PC-3 (cell line): ENCODE measurements around the gene CNTNAP2. TPM values are rescaled to one million over a fixed set of nuclear protein-coding genes. Genes with fewer than 3 reads are reported as not detected.

ENCODE experiments used
- ATAC-seq: fragments of 200-7000 bp; cut with Tn5 transposase; 2 replicates; pipeline ENCODE4 v1.9.1; 2020; ENCODE audit warnings: mild to moderate bottlenecking, moderate library complexity
- Bru-seq: library from RNA; stranded (reverse); fragments of 400-500 nt; gene quantifications from one replicate; lab custom pipeline; 2021; lab: Mats Ljungman, UMichigan
- BruChase-seq, 2 experiments: library from RNA; stranded (reverse); fragments of 400-500 nt; gene quantifications; one replicate each; lab custom pipeline; 2021; lab: Mats Ljungman, UMichigan
- BruUV-seq: library from RNA; stranded (reverse); fragments of 400-500 nt; replicated peaks from 2 replicates; lab custom pipeline; 2021; lab: Mats Ljungman, UMichigan
- CTCF ChIA-PET: fragments of 300-600 bp; sonication (Branson Sonifier 250); formaldehyde crosslinking; loops from one replicate; lab custom pipeline; 2022; ENCODE audit warnings: antibody characterized with exemption; lab: Charles Lee
- POLR2A ChIA-PET: fragments of 300-600 bp; sonication (Branson Sonifier 250); formaldehyde crosslinking; loops from one replicate; lab custom pipeline; 2022; ENCODE audit warnings: antibody characterized with exemption; ENCODE audit not compliant: unreplicated experiment; lab: Charles Lee
- DNase-seq: peaks from one replicate; pipeline ENCODE4 v3.0.0-alpha.2; 2015
- H2AFZ ChIP-seq: fragments of 300-600 bp; sonication (generic); 2 replicates; pipeline ENCODE4 v1.6.0; 2016; ENCODE audit warnings: antibody characterized with exemption, low read length
- H3F3A ChIP-seq: fragments of 300-600 bp; sonication (generic); one replicate; pipeline ENCODE4 v1.6.0; 2017; ENCODE audit warnings: antibody characterized with exemption, low read length, control low read depth, mild to moderate bottlenecking; ENCODE audit not compliant: unreplicated experiment
- H3K27ac ChIP-seq: fragments of 300-600 bp; sonication (generic); 2 replicates; pipeline ENCODE4 v1.5.1; 2016; ENCODE audit warnings: mild to moderate bottlenecking, low read length
- H3K27me3 ChIP-seq: fragments of 300-600 bp; sonication (generic); 2 replicates; pipeline ENCODE4 v1.6.1; 2016; ENCODE audit warnings: low read length, mixed read lengths
- H3K36me3 ChIP-seq: fragments of 300-600 bp; sonication (generic); 2 replicates; pipeline ENCODE4 v1.6.1; 2016; ENCODE audit warnings: low read depth, mixed run types, low read length, mixed read lengths
- H3K4me1 ChIP-seq: fragments of 300-600 bp; sonication (generic); 2 replicates; pipeline ENCODE4 v1.5.1; 2016; ENCODE audit warnings: low read length; ENCODE audit not compliant: insufficient read depth
- H3K4me2 ChIP-seq: fragments of 300-600 bp; sonication (generic); 2 replicates; pipeline ENCODE4 v1.6.0; 2016; ENCODE audit warnings: low read length
- H3K4me3 ChIP-seq: fragments of 300-600 bp; sonication (generic); 2 replicates; pipeline ENCODE4 v1.5.1; 2016; ENCODE audit warnings: mild to moderate bottlenecking, low read length, mixed read lengths
- H3K79me2 ChIP-seq: fragments of 300-600 bp; sonication (generic); 2 replicates; pipeline ENCODE4 v1.6.1; 2017; ENCODE audit warnings: low read length, mixed read lengths
- H3K9ac ChIP-seq: fragments of 300-600 bp; sonication (generic); 2 replicates; pipeline ENCODE4 v1.6.0; 2016; ENCODE audit warnings: mild to moderate bottlenecking, low read length
- H3K9me2 ChIP-seq: fragments of 300-600 bp; sonication (generic); replicated peaks from 2 replicates; pipeline ENCODE4 v1.6.1; 2016; ENCODE audit warnings: mixed run types, low read length, mixed read lengths
- H3K9me3 ChIP-seq: fragments of 300-600 bp; sonication (generic); 2 replicates; pipeline ENCODE4 v1.6.1; 2016; ENCODE audit warnings: low read length, mixed read lengths
- H4K20me1 ChIP-seq: fragments of 300-600 bp; sonication (generic); 2 replicates; pipeline ENCODE4 v1.6.1; 2016; ENCODE audit warnings: low read length, mixed read lengths
- EZH2 ChIP-seq: fragments of 300-600 bp; sonication (generic); IDR thresholded peaks from one replicate; pipeline ENCODE4 v1.6.1; 2017; ENCODE audit warnings: antibody characterized with exemption, mild to moderate bottlenecking, low read length; ENCODE audit not compliant: unreplicated experiment
- EZH2phosphoT487 ChIP-seq: fragments of 300-600 bp; sonication (generic); IDR thresholded peaks from 2 replicates; pipeline ENCODE4 v1.6.1; 2018; ENCODE audit warnings: mild to moderate bottlenecking, antibody characterized with exemption, low read length, borderline replicate concordance
- intact Hi-C: fragments of 100-400 bp; cut with micrococcal nuclease; formaldehyde crosslinking; loops from 2 replicates; pipeline ENCODE4 v1.9.0; 2023
- long read RNA-seq: library from polyadenylated mRNA; unstranded; transcript quantifications from one replicate; pipeline ENCODE4 v2.0.0, GENCODE V29; 2021; ENCODE audit not compliant: unreplicated experiment
- total RNA-seq: library from RNA; depleted of rRNA; stranded (reverse); fragments of >200 nt; gene quantifications from 2 replicates; pipeline ENCODE4 v1.2.3, GENCODE V29; 2014; rRNA removed
- TF ChIP-seq, protein P1 (sequence below): fragments of 300-600 bp; sonication (generic); conservative IDR thresholded peaks from 2 replicates; pipeline ENCODE4 v1.5.1; 2017; ENCODE audit warnings: antibody characterized with exemption, low read depth, mild to moderate bottlenecking, low read length

Gene CNTNAP2
- total RNA-seq (1.5 and 1.8 TPM in 2 replicates), Bru-seq, nascent RNA (percentile 16 among the genes with signal in this experiment), BruChase-seq, experiment 1, labeled RNA remaining after a 6-hour chase (percentile 15 among the genes with signal in this experiment), BruChase-seq, experiment 2, labeled RNA remaining after a 2-hour chase (percentile 22 among the genes with signal in this experiment)
- long read RNA-seq, full-length matches to known transcripts = 1 of 1 reads
- long read RNA-seq, partial matches to known transcripts = 0 of 1 reads
- long read RNA-seq, other reads (novel, unspliced or antisense) = 0 of 1 reads

- Histone ChIP-seq H4K20me1 (no peaks in the 10 kb centered on the region), H3K27ac (no peak within 1 kb of the TSS), H3F3A (no peaks in the 10 kb centered on the region), H3K4me1 (no peaks in the 10 kb centered on the region), H3K79me2 (no peaks in the 10 kb centered on the region), H3K9me3 (no peaks in the 10 kb centered on the region), H3K36me3 (no peaks in the 10 kb centered on the region), H3K9me2 (no peaks in the 10 kb centered on the region), H2AFZ (peak within 1 kb of the TSS; percentile 71), H3K9ac (no peak within 1 kb of the TSS), H3K4me3 (peak within 1 kb of the TSS; percentile 66), H3K4me2 (peak within 1 kb of the TSS; percentile 84), H3K27me3 (peaks cover 19% of the 10 kb centered on the region)
- CTCF ChIA-PET = interaction anchor here (0.6 to 0.7 kb wide), 2 partner anchors 55 to 1418 kb away, joined by 3 read pairs; no protein-coding TSS in a partner anchor
- TF ChIP-seq EZH2phosphoT487 = no peak
- TF ChIP-seq, protein P1, sequence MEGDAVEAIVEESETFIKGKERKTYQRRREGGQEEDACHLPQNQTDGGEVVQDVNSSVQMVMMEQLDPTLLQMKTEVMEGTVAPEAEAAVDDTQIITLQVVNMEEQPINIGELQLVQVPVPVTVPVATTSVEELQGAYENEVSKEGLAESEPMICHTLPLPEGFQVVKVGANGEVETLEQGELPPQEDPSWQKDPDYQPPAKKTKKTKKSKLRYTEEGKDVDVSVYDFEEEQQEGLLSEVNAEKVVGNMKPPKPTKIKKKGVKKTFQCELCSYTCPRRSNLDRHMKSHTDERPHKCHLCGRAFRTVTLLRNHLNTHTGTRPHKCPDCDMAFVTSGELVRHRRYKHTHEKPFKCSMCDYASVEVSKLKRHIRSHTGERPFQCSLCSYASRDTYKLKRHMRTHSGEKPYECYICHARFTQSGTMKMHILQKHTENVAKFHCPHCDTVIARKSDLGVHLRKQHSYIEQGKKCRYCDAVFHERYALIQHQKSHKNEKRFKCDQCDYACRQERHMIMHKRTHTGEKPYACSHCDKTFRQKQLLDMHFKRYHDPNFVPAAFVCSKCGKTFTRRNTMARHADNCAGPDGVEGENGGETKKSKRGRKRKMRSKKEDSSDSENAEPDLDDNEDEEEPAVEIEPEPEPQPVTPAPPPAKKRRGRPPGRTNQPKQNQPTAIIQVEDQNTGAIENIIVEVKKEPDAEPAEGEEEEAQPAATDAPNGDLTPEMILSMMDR = no peak
- TF ChIP-seq EZH2 = no peak
- POLR2A ChIA-PET = interaction anchor here (0.6 kb wide), 1 partner anchor 298 kb away, joined by 3 read pairs; no protein-coding TSS in a partner anchor
- BruUV-seq = no TSS peak
- peak; percentile 65 for ATAC-seq
- intact Hi-C loops = loop anchor here (5.0 to 10.0 kb wide), 4 partner anchors 56 to 1966 kb away; no protein-coding TSS in a partner anchor
- peak; percentile 3 for DNase-seq
Observed at GRCh38 chr7:146116521-146117222, at the start of gene CNTNAP2. Gene CNTNAP2 (plus strand): TSS chr7:146116801. CDS start chr7:146116877, 76 bp downstream.

DNA sequence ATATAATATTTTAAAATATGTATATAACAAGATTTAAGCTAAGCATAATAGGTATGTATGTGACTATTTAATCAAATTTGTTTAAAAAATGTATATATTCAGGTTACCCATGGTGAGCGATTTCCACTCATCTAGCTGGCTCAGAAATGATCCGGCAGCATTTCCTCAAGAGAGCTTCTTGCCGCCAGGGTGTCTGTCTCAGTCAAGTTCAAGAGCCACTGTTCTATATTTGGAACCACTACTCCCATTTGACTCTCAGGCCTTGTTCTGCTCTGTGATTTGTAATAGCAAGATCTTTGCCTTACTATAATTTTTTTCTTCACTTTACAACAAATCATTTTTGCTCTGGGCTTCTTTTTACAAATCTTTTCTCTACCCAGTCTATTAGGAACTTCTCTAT is 48.7 kb upstream of the CNTNAP2 start:
- BruUV-seq = no TSS peak
- Histone ChIP-seq H3K9ac (no peak overlapping the region), H3K27me3 (peaks cover 20% of the 10 kb centered on the region), H3K79me2 (no peaks in the 10 kb centered on the region), H3K9me3 (no peaks in the 10 kb centered on the region), H3K36me3 (no peaks in the 10 kb centered on the region), H3K4me1 (no peaks in the 10 kb centered on the region), H3K9me2 (no peaks in the 10 kb centered on the region), H3F3A (no peaks in the 10 kb centered on the region), H4K20me1 (no peaks in the 10 kb centered on the region), H3K4me2 (no peak overlapping the region), H3K4me3 (no peak overlapping the region), H3K27ac (no peak overlapping the region), H2AFZ (no peak overlapping the region)
- TF ChIP-seq EZH2 = no peak
- TF ChIP-seq, protein P1 = no peak
- no peak for TF ChIP-seq EZH2phosphoT487
- DNase-seq = no peak
- ChIA-PET CTCF (no interaction called here), POLR2A (no interaction called here)
- intact Hi-C loops = no loop called here
- ATAC-seq = no peak
